ENCODE measurements around the gene HRC.

- no peak for TF ChIP-seq POLR2A (IDR thresholded peaks at IDR 0.05)
- no peak for TF ChIP-seq CTCF (IDR thresholded peaks at IDR 0.05)
Measured at GRCh38 chr19:49136771-49137171, 18.4 kb downstream of the HRC start.
